ENCODE data around the gene RBFOX2.
"Not testable (repeated sequence)": the region's sequence is repeated elsewhere in the genome, so short reads cannot be mapped to it uniquely, and the experiment has no call there.

RBFOX2 gene

DNA sequence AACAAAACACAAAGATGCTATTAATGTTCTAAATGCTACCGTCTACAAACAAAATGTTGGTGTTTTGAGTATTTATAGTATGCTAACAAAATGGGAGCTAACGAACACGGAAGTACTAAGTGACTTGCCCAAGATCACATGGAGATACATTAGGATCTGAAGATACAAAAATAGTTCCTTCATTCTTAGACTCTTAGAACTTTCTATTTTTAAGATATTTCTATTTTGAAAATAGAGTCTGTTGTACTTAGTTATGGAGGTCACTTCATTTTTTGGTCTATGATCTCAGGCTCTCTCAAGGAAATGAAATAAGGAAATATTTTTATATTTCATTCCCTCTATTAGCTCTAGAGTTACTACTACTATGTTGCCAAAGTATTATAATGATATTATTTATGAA lies 246.7 kb downstream of the RBFOX2 start:
- no peak for DNase-seq (ENCODE audit: low read depth in 2 of 2)

DNA sequence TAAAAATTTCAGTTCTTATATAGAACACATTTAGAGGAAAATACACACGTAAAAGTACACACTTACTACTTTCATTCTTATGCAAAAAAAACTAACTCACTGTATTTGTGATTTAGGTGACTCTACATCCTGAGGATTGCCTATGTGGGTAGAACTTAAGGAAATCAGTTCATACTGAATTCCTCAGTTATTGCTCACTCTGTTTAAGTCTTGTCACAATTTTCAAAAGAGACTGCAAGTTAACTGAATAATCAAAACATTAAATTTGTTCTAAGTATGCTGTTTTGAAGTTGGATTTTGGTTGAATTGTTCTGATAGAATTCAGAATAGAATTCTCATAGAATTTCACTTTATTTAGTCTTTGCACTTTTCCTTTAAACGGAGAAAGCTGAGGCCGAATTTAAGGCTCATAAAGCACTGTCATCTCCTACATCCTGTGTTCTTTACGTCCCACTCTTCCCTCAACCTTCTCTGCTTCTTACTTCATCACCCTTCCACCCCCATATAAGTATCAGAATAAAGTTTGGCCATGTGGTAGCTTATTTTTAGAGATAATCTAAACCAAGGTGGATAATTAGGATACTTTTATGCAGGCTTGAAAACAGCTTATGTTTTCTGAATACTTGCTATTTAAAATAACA lies 251.2 kb downstream of the RBFOX2 start:
- no peak for DNase-seq (ENCODE audit: low read depth in 2 of 2)

DNA sequence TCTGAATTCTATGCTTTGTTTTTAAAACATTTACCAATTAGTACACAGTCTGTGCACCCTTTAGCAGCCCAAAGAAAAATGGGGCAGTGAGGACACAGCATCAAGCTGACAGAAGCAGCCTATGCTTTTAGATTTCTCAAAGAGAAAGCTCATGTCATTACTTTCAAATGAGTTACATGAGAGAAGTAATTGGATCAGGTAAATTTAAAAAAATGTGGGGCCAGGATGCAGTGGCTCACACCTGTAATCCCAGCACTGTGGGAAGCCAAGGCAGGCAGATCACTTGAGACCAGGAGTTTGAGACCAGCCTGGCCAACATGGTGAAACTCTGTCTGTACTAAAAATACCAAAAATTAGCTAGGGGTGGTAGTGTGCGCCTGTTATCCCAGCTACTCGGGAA lies 253.3 kb downstream of the RBFOX2 start:
- DNase-seq (ENCODE audit: low read depth in 2 of 2): no peak

DNA sequence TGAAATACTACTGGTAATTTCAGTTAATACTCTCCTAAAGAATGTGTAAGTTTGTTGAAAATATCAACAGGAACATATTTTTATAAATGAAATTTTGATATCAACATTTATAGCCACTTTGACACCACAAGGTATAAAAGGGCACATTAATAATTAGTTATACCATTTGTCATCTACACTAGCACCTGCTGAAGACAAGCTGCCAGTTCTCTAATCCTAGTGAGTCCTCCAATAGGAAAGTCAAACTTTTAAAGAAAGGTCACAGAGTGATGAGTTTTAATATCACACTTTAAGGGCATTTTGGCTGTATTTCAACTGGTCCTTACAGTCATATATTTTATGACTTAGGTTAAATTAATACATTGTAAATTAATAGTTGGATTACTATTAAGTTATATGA lies 258.6 kb downstream of the RBFOX2 start:
- no peak for DNase-seq (ENCODE audit: low read depth in 2 of 2)

DNA sequence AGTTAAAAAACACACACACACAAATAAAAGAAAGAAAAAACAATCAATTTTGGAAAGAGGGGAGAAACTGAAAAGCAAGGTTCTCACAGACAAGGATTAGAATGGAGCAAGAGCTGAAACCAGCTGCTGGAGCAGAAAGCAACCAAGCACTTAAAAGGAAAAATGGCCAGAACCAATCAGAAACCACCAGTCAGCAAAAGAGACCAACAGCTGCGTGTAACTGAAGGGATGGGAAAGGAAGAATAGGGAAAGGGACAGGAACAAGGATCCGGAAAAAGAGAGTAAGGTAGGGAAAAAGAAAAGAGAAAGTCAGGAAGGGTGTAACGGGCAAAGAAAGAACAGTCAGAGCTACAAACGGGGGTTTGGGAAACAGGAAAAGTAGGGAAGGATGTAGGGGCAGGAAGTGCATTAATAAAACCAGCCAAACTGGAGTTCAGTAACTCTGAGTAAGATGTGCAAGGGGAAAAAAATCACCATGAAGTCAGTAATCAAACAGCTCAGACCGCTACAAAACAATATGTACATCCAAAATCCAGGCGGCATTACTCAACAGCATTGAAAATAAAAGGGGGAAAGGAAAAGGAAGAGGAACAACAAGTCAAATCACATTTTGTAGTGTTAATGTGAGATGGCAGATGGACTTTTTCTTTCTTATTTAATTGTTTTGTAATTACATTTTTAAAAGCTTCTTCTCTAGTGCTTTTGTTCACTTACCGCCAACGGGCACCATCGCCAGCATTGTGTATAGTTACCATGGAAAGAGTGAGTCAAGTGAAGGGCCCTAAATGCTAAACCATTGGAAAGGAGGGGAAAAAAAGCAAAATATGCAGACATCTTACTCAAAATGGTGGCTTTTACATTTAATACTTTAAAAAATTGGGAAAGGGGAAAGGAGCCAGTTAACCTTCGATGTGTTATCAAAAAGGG lies 261.7 kb downstream of the RBFOX2 start:
- no peak for DNase-seq (ENCODE audit: low read depth in 2 of 2)

DNA sequence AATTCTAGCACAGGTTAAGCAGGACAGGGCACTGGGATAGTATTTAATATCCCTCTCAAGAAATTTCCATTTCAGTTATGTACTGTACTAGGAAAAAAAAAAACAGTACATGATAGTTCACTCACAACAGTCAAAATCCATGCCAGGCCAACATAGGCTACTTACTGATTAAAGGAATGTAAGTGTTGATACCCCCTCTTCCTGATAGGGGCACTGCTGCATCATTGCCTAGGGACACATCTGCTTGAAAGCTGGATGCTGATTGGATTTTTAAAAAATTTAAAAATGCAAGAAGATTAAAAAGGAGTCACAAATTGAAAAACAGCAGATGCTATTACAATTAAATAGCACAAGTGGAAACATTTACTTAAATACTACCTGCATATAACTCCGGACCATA lies 267.6 kb downstream of the RBFOX2 start:
- no peak for DNase-seq (ENCODE audit: low read depth in 2 of 2)

DNA sequence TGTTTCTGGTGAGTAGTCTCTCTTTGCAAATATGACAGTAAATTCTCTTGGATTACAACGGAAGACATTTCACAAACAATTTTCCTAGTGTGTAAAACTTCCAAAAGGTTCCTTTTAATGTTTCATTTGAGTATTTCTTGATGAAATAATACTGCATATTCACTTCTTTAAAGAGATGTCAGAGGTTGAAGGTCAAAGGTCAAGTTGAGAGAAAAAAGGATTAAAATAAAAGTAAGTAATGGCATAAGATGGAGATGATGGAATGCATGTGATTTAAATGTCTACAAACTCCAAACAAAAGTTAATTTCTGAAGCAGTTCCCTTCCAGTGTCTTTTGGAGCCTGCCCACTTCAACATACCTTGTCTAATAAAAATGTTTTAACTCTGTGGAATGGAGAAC lies 270.2 kb downstream of the RBFOX2 start:
- DNase-seq (ENCODE audit: low read depth in 2 of 2): no peak

DNA sequence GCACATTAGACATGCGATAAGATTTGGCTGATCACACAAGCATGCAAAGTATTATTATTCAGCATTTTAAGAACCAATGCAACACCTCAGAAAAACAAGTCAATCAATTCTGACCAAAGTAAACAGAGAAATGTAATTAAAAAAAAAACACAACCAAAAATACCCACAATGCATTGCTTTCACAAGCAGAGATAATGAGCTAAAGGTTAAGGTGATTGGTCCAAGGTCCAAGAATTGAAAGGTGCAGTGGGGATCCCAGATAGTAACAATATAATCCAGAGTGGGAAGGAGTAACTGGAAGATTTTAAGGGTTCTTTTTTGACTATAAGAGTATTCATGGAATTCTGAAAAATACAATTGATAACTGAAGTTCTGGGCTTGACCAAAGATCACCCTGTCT lies 271.9 kb downstream of the RBFOX2 start:
- no peak for DNase-seq (ENCODE audit: low read depth in 2 of 2)

DNA sequence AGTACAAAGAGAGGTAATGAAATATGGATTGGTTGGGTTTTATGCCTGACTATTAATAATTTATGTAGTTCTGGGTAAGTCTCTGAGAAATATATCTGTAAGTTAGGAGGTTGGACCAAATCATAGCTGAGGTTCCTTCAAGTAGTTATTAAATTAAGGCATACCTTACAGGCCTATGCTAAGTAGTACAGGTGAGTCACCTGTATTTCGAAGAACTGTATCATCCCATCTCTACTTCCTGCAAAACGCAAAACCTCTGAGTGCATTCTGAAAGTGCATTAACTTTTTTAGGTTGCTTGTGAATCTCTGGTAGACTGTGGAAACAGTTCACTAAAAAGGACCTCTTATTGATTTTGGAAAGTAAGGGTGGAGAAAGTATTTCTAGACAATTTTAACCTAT lies 273.9 kb downstream of the RBFOX2 start:
- no peak for DNase-seq (ENCODE audit: low read depth in 2 of 2)

DNA sequence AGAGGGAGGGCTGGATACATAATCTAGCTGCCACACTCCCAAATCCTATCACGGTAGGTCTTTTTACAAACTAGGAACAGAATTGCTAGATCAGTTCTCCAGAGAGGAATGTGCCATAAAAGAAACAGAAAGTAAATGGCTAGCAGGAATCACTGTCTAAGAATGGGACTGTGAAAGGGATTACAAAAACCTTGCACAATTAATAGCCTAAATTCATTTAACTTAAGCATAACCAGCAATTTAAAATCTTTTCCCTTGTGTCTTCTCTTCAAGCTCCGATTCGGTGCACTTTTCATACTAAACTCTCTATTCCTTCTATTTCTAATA lies 275.8 kb downstream of the RBFOX2 start:
- DNase-seq (ENCODE audit: low read depth in 2 of 2): no peak

DNA sequence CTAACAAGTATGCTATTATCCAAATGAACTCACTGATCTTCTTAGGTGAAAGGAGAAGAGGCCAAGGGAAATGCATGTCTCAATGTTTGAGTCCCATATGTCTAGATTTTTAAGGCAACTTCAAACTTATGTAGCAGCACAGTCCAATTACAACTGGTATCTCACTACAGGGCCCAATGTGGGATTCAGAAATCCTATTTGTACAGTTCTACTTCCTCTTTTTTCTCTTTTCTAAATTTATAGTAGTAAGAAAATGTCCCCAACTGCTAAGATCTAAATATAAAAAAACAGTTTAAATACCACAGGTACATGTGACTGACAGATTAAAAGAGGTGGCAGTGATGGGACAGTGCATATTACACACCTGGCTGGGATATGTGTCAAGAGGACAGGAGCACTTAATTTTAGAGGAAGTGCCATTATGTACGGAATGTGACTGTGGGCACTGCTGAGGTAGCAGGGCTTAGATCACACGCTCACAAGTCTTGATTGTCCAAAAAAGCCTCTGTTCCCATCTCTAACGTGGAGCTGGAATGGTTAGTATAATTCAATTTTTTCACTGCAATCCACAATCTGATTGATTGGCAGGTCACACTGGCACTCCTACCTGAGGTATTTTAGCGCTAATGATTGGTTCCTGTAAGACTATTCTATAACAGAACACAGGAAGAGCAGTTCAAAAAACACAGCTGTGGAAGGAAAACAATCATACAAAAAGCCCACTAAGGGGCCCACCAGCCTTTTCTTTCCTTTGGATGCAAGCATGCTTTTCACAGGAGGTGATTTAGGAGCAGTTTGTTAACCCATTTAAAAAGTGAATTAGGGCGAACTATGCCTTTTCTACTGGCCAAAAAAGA lies 276.4 kb downstream of the RBFOX2 start:
- no peak for DNase-seq (ENCODE audit: low read depth in 2 of 2)

DNA sequence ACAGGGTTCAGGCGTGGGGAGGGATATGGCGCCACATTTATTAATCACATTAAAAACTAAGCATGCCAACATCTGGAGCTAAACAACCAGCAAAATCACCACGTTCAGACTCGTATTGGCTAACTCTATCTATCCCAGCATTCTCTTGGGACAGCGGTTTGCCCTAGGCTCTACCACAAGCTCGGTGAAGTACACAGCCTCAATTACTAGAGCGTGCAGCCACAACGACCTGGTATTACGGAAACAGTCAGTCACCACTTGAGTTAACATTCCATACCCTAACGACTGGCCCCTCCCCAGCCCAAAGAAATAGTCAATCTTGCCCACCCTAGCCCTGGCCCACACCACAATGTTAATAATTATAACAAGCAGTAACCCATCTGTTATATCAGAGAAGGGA lies 278.8 kb downstream of the RBFOX2 start:
- no peak for DNase-seq (ENCODE audit: low read depth in 2 of 2)

DNA sequence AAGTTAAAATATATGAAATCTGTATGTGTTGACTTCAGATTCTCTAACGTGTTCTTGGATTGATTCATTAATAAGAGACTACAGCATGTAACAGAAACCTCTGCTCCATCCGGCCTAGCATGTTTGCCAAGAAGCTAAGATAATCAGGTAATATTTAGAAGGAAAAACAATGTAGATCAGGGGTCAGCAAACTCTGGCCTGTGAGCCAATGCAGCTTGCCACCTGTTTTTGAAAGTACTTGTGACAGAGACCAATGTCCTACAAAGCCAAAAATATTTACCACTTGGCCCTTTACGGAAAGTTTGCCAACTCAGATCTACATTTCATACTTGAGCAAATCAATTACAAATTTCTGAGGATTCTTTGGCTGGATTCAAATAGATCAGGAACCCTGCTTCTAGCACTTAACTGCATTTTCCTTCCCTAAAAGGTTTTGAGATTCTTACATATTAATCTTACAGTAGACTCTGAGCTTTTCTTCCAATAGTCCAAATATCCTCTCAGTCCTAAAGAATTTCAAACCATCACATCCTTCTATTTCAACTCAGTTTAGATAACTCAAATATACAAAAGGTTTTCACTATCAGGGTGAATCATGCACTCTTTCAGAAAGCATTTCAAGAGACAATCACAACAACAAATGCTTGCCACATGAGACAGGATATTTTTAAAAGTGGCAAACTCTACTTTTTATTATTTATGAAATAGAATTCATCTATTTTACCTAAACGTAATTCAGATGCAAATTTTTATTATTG lies 281.5 kb downstream of the RBFOX2 start:
- no peak for DNase-seq (ENCODE audit: low read depth in 2 of 2)

DNA sequence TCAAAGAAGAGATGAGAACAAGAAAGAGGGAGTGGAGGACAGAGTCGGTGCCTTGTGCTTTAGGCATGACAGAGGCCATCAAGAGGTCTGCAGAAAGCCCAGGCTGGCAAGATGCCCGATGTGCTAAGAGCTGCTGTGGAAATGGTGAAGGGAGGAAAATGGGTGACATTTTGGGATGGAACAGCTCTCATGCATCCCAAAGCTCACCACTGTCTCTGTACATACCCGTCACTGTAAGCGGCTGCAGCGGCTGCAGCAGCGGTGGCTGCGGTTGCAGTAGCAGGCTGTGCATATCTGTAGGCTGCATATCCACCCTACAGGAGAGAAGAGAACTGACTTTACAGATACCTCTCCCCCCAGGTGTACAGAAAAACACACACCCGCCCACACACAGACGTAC lies 282.4 kb downstream of the RBFOX2 start:
- DNase-seq (ENCODE audit: low read depth in 2 of 2): no peak

DNA sequence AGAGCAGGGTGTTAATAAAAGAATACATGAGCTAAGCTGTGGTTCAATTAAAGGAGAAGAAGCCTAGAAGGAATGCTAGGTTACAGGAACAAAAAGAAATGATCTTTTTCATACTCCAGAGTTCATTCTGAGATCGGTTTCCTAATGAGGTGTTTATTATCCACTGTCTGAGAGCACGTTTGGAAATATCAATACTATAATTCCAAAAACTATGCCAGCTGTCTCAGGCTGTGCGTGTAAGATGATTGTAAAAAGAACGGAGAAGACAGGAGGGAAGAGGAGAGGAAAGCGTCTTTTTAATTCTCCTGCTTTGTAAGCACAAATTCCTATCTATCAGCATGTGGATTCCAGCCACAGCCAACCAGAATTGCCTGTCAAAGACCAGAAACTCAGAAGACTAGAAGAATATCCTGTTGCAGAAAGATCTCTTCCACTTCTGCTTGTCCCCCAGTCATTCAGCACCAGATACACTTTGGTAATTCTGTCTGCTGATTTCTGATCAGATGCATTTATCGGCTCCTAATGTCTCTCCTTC lies 285.2 kb downstream of the RBFOX2 start:
- DNase-seq (ENCODE audit: low read depth in 2 of 2): no peak

DNA sequence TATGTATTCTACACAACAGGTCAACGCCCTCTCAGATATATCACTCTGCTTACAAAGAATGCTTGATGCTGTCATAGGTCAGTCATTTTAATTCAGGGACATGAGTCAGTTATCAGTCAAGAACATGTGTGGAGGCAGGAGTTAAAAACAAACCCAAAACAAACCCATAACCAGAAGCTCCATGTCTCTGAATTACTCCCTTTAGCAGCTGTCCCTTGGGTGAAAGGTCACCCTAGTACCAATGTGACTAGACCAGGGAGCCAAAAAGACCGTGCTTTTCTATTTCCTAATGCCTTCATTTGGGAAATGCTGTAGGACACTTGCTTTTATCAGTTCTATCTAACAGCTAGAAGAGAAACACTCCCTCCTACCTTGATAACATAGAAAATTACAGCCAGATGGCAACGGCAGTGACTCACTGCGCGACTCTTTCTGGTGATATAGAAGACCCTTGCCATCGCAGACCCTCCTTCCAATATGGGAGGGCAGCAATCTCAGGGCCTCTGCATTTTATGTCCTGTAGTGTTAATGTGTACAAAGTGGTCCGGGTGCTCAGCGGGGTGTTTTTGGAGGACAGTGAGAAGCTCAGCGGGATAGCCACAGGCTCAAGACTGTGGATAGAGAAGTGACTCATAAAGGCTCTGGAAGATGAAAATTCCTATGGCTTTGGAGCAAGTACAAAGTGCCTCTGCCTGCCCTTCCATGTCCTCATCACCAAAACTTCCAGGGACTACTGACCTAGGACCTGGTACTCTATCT lies 286.1 kb downstream of the RBFOX2 start:
- DNase-seq (ENCODE audit: low read depth in 2 of 2): no peak

DNA sequence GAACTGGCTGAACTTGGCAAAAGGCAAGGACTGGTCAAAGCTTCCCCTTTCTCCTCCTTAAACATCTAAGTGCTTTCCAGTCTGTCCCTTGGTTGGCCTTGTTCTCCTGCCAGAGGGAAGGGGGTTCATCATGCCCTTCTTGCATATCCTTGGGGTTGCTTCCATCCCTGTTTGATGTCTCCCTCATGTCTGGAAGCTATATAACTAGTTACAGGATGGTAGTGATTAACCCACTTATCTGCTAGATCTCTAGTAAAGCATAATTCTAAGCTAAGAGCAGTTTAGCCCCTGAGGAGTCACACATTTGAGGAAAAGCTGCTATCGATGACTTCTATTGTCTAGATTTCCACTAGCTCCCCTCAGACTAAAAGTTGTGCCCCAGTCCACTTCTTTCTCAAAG lies 288.0 kb downstream of the RBFOX2 start:
- no peak for DNase-seq (ENCODE audit: low read depth in 2 of 2)

DNA sequence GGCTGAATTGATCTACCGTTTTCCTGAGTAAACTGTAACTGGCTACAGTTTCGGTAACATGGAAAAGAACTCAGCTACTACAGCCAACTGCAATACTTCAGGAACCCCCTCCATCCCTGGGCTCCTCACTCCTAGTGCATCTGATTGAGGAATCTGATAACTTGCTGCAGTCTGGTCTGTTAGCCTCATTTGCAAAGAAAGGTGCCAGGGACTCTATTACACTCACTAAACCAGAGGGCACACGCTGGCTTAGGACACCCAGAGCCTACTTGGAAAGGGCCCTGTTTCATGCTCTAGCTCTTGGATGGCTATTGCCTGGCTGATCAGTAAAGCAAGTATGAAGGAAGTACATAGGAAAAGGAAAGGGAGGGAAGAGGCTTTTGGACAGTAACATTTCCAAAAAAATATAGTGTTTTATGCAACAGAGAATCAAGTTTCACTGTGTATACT lies 288.7 kb downstream of the RBFOX2 start:
- DNase-seq (ENCODE audit: low read depth in 2 of 2): no peak

DNA sequence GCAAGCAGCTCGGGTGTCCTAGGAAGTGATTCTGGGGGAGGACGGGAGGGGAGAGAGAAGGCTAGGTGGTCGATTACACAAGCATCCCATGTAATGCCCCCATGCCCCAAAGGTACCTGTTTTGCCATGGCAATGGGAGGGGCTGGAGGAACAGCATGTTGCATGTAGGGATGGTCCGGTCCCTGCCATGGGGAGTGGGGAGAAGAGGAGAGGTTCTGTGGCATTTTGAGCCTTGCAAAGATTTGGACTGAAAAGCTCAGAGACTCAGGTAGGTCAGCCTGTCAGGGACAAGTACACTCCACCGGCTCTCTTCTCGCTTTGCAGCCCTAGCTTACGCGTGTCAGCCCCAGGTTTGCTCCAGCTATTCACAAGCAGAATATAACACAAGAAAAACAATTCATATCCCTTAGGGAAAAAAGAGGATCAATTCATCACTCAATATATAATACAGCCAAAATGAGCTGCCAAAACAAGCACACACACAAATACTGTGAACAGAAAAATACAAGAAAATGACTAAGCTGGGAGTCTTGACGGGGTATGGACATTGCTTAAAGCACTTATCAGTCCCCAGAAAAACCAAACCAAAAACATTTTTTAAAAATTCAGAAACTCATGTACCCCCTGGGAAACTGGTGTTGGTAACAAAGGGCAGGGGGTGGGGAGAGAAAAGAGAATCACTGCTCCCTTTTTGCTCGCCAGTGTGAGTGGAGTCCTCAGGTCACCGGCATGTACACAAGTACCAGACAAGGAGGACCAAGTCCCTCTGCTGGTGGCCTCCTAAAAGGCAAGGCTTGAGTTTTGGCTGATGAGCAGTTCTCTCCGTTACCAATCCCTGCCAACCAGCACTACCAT lies 289.3 kb downstream of the RBFOX2 start:
- DNase-seq (ENCODE audit: low read depth in 2 of 2): no peak

DNA sequence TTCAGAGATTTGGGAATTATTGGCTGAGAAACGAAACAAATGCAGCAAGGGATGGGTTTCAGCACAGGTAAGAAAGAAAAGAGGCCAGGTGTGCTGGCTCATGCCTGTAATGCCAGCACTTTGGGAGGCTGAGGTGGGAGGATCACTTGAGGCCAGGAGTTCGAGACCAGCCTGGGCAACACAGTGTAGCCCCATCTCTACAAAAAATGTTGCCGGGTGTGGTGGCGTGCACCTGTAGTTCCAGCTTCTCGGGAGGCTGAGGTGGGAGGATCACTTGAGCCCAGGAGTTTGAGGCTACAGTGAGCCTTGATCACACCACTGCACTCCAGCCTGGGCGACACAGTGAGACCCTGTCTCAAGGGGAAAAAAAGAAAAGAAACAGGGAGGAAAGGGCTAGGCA lies 290.7 kb downstream of the RBFOX2 start:
- not testable (repeated sequence) for DNase-seq (ENCODE audit: low read depth in 2 of 2)

Measured in stimulated activated CD4-positive, alpha-beta T cell treated with anti-CD3 and anti-CD28 coated beads, Interleukin-15, amount 100 ng/mL, for 48 hours (primary cell).